ENCODE measurements around the gene FBXO8. TPM values are rescaled to one million over a fixed set of nuclear protein-coding genes. Genes with fewer than 3 reads are reported as not detected.

Gene FBXO8
- total and polyA plus RNA-seq, 2 of the 4 experiments (the other 2 are of a cell fraction), result 11.3 to 25.6 TPM

DNA sequence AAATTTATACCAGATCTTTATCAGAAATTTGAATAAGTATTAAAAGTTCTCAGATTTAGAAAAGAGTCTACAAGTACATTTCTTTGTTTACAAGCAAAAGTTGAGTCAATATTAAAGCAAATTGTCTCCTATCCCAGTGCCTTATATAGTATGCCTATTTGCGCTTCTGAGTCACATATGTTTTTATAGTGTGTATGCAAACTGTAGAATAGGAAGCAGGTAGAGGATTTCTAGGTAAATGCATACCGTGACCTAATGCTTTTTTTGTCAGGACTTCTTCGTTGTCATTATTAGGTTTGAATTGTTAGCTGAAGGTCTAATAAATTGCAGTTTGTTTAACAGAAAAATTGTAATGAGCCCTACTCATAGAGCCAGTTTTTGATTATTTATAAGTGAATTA lies 22.5 kb upstream of the FBXO8 start:
- no peak overlapping the region for H2AK5ac ChIP-seq (ENCODE audit: low read depth, low read length)
- ChIA-PET CTCF (no interaction called here), POLR2A (ENCODE audit: unreplicated experiment) (no interaction called here)
- no peaks in the 10 kb centered on the region for H3K27me3 ChIP-seq (ENCODE audit: control insufficient read depth, insufficient read depth, low read length)
- H2AK9ac ChIP-seq (replicated peaks; ENCODE audit: low read depth, low read length, poor library complexity), result no peak overlapping the region
- H3K9ac ChIP-seq (ENCODE audit: low read depth, low read length), result no peak overlapping the region
- H3K9me3 ChIP-seq (ENCODE audit: control insufficient read depth, insufficient read depth, low read length), result no peaks in the 10 kb centered on the region
- no peaks in the 10 kb centered on the region for H3K79me1 ChIP-seq (ENCODE audit: low read depth in 1 of 2, low read length in 2 of 2)
- intact Hi-C loops (cut with micrococcal nuclease) (no loop called here), in situ Hi-C loops (cut with MboI; ENCODE audit: low sequenced_read_pairs) (loop anchor here (25.0 kb wide), 1 partner anchor 794 kb away; no protein-coding TSS in a partner anchor), dilution Hi-C loops (cut with HindIII; ENCODE audit: low sequenced_read_pairs, unreplicated experiment) (no loop called here)
- no peaks in the 10 kb centered on the region for H4K20me1 ChIP-seq (ENCODE audit: insufficient read depth, low read length)
- no CpG with 5 or more reads among the region's 3 CpGs for WGBS, 2 experiments (ENCODE audit: extremely low coverage in 2 of 2, insufficient read length in 1 of 2)
- no peak overlapping the region for H4K91ac ChIP-seq (ENCODE audit: insufficient read depth, low read depth, low read length)
- no peak overlapping the region for H4K5ac ChIP-seq (ENCODE audit: low read depth, low read length)
- DNase-seq, result no peak
- no peak overlapping the region for H3K14ac ChIP-seq (replicated peaks; ENCODE audit: low read depth, low read length)
- H3K23ac ChIP-seq (ENCODE audit: low read depth, low read length), result no peak overlapping the region
- H3K4me2 ChIP-seq (ENCODE audit: low read depth, low read length), result no peak overlapping the region
- H2BK20ac ChIP-seq (ENCODE audit: low read depth, low read length), result no peak overlapping the region
- no peaks in the 10 kb centered on the region for H3K9me1 ChIP-seq (ENCODE audit: insufficient read depth, low read length)
- H3K27ac ChIP-seq (ENCODE audit: insufficient read depth, low read length), result no peak overlapping the region
- no peak overlapping the region for H3K56ac ChIP-seq (ENCODE audit: extremely low read depth, insufficient read depth, low read length)
- no peak overlapping the region for H4K8ac ChIP-seq (ENCODE audit: low read depth in 2 of 2, low read length in 2 of 2)
- H3K4me1 ChIP-seq (ENCODE audit: control insufficient read depth, insufficient read depth, low read length), result no peaks in the 10 kb centered on the region
- ATAC-seq (ENCODE audit: low read depth), result no peak
- no peak overlapping the region for H2BK5ac ChIP-seq (ENCODE audit: low read depth, low read length, poor library complexity, severe bottlenecking)
- H3K4me3 ChIP-seq (ENCODE audit: insufficient read depth, low read depth, low read length), result no peak overlapping the region
- no peak overlapping the region for H3K4ac ChIP-seq (ENCODE audit: low read depth, low read length)
- TF ChIP-seq POLR2A (IDR thresholded peaks at IDR 0.05; ENCODE audit: low read depth, low read length), result no peak
- TF ChIP-seq, protein P1, sequence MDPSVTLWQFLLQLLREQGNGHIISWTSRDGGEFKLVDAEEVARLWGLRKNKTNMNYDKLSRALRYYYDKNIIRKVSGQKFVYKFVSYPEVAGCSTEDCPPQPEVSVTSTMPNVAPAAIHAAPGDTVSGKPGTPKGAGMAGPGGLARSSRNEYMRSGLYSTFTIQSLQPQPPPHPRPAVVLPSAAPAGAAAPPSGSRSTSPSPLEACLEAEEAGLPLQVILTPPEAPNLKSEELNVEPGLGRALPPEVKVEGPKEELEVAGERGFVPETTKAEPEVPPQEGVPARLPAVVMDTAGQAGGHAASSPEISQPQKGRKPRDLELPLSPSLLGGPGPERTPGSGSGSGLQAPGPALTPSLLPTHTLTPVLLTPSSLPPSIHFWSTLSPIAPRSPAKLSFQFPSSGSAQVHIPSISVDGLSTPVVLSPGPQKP (IDR thresholded peaks at IDR 0.05; ENCODE audit: borderline replicate concordance, low read depth, low read length), result no peak
- TF ChIP-seq BHLHE40 (IDR thresholded peaks at IDR 0.05; ENCODE audit: low read depth, low read length), result no peak
- no peak for TF ChIP-seq CHD1 (IDR thresholded peaks at IDR 0.05; ENCODE audit: low read depth, low read length)
- TF ChIP-seq FOS (IDR thresholded peaks at IDR 0.05; ENCODE audit: low read depth, low read length), result no peak
- TF ChIP-seq MXI1 (IDR thresholded peaks at IDR 0.05; ENCODE audit: borderline replicate concordance, low read depth, low read length), result no peak
- TF ChIP-seq SMC3 (IDR thresholded peaks at IDR 0.05; ENCODE audit: low read depth, low read length), result no peak
- TF ChIP-seq RAD21 (IDR thresholded peaks at IDR 0.05; ENCODE audit: low read length), result no peak
- TF ChIP-seq, protein P2, sequence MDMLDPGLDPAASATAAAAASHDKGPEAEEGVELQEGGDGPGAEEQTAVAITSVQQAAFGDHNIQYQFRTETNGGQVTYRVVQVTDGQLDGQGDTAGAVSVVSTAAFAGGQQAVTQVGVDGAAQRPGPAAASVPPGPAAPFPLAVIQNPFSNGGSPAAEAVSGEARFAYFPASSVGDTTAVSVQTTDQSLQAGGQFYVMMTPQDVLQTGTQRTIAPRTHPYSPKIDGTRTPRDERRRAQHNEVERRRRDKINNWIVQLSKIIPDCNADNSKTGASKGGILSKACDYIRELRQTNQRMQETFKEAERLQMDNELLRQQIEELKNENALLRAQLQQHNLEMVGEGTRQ (IDR thresholded peaks at IDR 0.05; ENCODE audit: low read depth, low read length), result no peak
- no peak for TF ChIP-seq RCOR1 (IDR thresholded peaks at IDR 0.05; ENCODE audit: insufficient replicate concordance, low read length)
- no peak for TF ChIP-seq CEBPB (IDR thresholded peaks at IDR 0.05; ENCODE audit: low read depth, low read length)
- TF ChIP-seq, protein P3, sequence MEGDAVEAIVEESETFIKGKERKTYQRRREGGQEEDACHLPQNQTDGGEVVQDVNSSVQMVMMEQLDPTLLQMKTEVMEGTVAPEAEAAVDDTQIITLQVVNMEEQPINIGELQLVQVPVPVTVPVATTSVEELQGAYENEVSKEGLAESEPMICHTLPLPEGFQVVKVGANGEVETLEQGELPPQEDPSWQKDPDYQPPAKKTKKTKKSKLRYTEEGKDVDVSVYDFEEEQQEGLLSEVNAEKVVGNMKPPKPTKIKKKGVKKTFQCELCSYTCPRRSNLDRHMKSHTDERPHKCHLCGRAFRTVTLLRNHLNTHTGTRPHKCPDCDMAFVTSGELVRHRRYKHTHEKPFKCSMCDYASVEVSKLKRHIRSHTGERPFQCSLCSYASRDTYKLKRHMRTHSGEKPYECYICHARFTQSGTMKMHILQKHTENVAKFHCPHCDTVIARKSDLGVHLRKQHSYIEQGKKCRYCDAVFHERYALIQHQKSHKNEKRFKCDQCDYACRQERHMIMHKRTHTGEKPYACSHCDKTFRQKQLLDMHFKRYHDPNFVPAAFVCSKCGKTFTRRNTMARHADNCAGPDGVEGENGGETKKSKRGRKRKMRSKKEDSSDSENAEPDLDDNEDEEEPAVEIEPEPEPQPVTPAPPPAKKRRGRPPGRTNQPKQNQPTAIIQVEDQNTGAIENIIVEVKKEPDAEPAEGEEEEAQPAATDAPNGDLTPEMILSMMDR (conservative IDR thresholded peaks at IDR 0.05; ENCODE audit: low read depth, low read length), result no peak
- TF ChIP-seq NFE2L2 (IDR thresholded peaks at IDR 0.05; ENCODE audit: low read depth, low read length), result no peak
- TF ChIP-seq MAFK (IDR thresholded peaks at IDR 0.05; ENCODE audit: low read depth, low read length), result no peak
- no peak for TF ChIP-seq MAZ (IDR thresholded peaks at IDR 0.05; ENCODE audit: borderline replicate concordance, low read depth, low read length)
- TF ChIP-seq RFX5 (IDR thresholded peaks at IDR 0.05; ENCODE audit: low read depth, low read length), result no peak
- H3K36me3 ChIP-seq (ENCODE audit: control insufficient read depth, insufficient read depth, low read length), result no peaks in the 10 kb centered on the region
- no peak overlapping the region for H3K18ac ChIP-seq (ENCODE audit: low read depth, low read length)
- H2BK15ac ChIP-seq (ENCODE audit: low read depth, low read length), result no peak overlapping the region
- no peak overlapping the region for H2BK120ac ChIP-seq (ENCODE audit: low read depth, low read length)
- no peak overlapping the region for H2AFZ ChIP-seq (replicated peaks; ENCODE audit: low read length, poor library complexity)
- no TSS peak for BruUV-seq (replicated peaks)
